HepG2 (cell line): ENCODE data around the gene CDC42EP4. TPM values are rescaled to one million over a fixed set of nuclear protein-coding genes. Genes with fewer than 3 reads are reported as not detected.

Experiments used
- ARID2 ChIP-seq: sonication (generic); formaldehyde crosslinking; IDR thresholded peaks from 2 replicates; pipeline ENCODE4 v1.8.1; 2022; ENCODE audit warnings: mild to moderate bottlenecking, missing genetic modification reagents, borderline replicate concordance
- CC2D1A ChIP-seq: sonication (generic); formaldehyde crosslinking; IDR thresholded peaks from 2 replicates; pipeline ENCODE4 v1.8.1; 2023; ENCODE audit warnings: mild to moderate bottlenecking, missing genetic modification reagents
- CHCHD3 ChIP-seq: sonication (generic); formaldehyde crosslinking; IDR thresholded peaks from 2 replicates; pipeline ENCODE4 v1.8.0; 2022; ENCODE audit warnings: mild to moderate bottlenecking, missing genetic modification reagents, moderate library complexity
- CREM ChIP-seq, 2 experiments: sonication (generic) in 1 of 2; formaldehyde crosslinking in 1 of 2; IDR thresholded peaks; 2 replicates each; pipeline versions ENCODE4 v1.4.0 to v1.6.1; 2016 to 2020; ENCODE audit warnings: antibody characterized with exemption in 1 of 2, mild to moderate bottlenecking in 1 of 2, missing genetic modification reagents in 1 of 2
- DR1 ChIP-seq: sonication (generic); formaldehyde crosslinking; IDR thresholded peaks from 2 replicates; pipeline ENCODE4 v1.8.0; 2021; ENCODE audit warnings: mild to moderate bottlenecking, missing genetic modification reagents, inconsistent platforms
- GTF3A ChIP-seq: sonication (generic); formaldehyde crosslinking; conservative IDR thresholded peaks from 2 replicates; pipeline ENCODE4 v1.4.0; 2020; ENCODE audit warnings: mild to moderate bottlenecking, missing genetic modification reagents
- HNF4G ChIP-seq, 2 experiments: sonication (generic) in 1 of 2; formaldehyde crosslinking in 1 of 2; IDR thresholded peaks; 2 replicates each; pipeline versions ENCODE4 v1.4.0 to v1.6.1; 2011 to 2020; ENCODE audit warnings: borderline replicate concordance in 2 of 2, low read depth in 2 of 2, mild to moderate bottlenecking in 2 of 2, low read length in 1 of 2, missing genetic modification reagents in 1 of 2, moderate library complexity in 1 of 2
- NRL ChIP-seq: sonication (generic); formaldehyde crosslinking; IDR thresholded peaks from 2 replicates; pipeline ENCODE4 v1.5.0; 2020; ENCODE audit warnings: missing genetic modification reagents, mild to moderate bottlenecking, moderate library complexity, borderline replicate concordance
- RFXANK ChIP-seq: IDR thresholded peaks from 2 replicates; pipeline ENCODE4 v1.6.1; 2016
- RORA ChIP-seq: sonication (generic); formaldehyde crosslinking; IDR thresholded peaks from 2 replicates; pipeline ENCODE4 v1.5.0; 2020; ENCODE audit warnings: mild to moderate bottlenecking, missing genetic modification reagents, moderate library complexity
- SIX4 ChIP-seq: sonication (generic); formaldehyde crosslinking; IDR thresholded peaks from 2 replicates; pipeline ENCODE4 v1.4.0; 2020; ENCODE audit warnings: missing genetic modification reagents
- SNAI1 ChIP-seq: sonication (generic); formaldehyde crosslinking; IDR thresholded peaks from 2 replicates; pipeline ENCODE4 v1.5.0; 2020; ENCODE audit warnings: mild to moderate bottlenecking, missing genetic modification reagents, borderline replicate concordance
- ZBTB42 ChIP-seq: sonication (generic); formaldehyde crosslinking; IDR thresholded peaks from 2 replicates; pipeline ENCODE4 v1.5.0; 2020; ENCODE audit warnings: mild to moderate bottlenecking, missing genetic modification reagents
- ZNF253 ChIP-seq: sonication (generic); formaldehyde crosslinking; IDR thresholded peaks from 2 replicates; pipeline ENCODE4 v1.8.0; 2022; ENCODE audit warnings: mild to moderate bottlenecking, missing genetic modification reagents, borderline replicate concordance
- ZNF30 ChIP-seq: sonication (generic); formaldehyde crosslinking; IDR thresholded peaks from 2 replicates; pipeline ENCODE4 v1.5.0; 2020; ENCODE audit warnings: mild to moderate bottlenecking, missing genetic modification reagents
- ZNF569 ChIP-seq: sonication (generic); formaldehyde crosslinking; IDR thresholded peaks from 2 replicates; pipeline ENCODE4 v1.5.0; 2020; ENCODE audit warnings: mild to moderate bottlenecking, missing genetic modification reagents, moderate library complexity, borderline replicate concordance
- ZNF782 ChIP-seq: sonication (generic); formaldehyde crosslinking; IDR thresholded peaks from 2 replicates; pipeline ENCODE4 v1.4.0; 2020; ENCODE audit warnings: missing genetic modification reagents, mild to moderate bottlenecking, borderline replicate concordance
- ZNF879 ChIP-seq: sonication (generic); formaldehyde crosslinking; IDR thresholded peaks from 2 replicates; pipeline ENCODE4 v1.8.1; 2023; ENCODE audit warnings: missing genetic modification reagents
- polyA plus RNA-seq, 8 experiments: library from polyadenylated mRNA; depleted of rRNA in 3 of 8; stranded (reverse) in 7 of 8; unstranded in 1 of 8; fragments of >200 nt; fragmentation: Illumina TruSeq in 4 of 8; extraction: Trizol in 4 of 8; gene quantifications; 2 replicates each; pipeline versions ENCODE4 v1.2.1 to v1.2.3, GENCODE V29; 2011 to 2016; ENCODE audit warnings: low read depth in 4 of 8, missing spikeins in 1 of 8, mixed read lengths in 1 of 8; ENCODE audit not compliant: insufficient read depth in 1 of 8
- total RNA-seq, 5 experiments: library from RNA; depleted of rRNA; stranded (reverse); fragments of >200 nt; fragmentation: Illumina TruSeq; extraction: Trizol; gene quantifications; 2 replicates each; pipeline ENCODE4 v1.2.3, GENCODE V29; 2016; ENCODE audit warnings: low read depth in 1 of 5
- TF ChIP-seq, protein P1 (sequence below): IDR thresholded peaks from 2 replicates; pipeline ENCODE4 v1.6.1; 2016; ENCODE audit warnings: missing compliant biosample characterization, missing genetic modification reagents, borderline replicate concordance
- TF ChIP-seq, protein P2 (sequence below): sonication (generic); formaldehyde crosslinking; IDR thresholded peaks from 2 replicates; pipeline ENCODE4 v1.4.0; 2020; ENCODE audit warnings: mild to moderate bottlenecking, missing genetic modification reagents
- TF ChIP-seq, protein P3 (sequence below): sonication (generic); formaldehyde crosslinking; IDR thresholded peaks from 2 replicates; pipeline ENCODE4 v1.5.1; 2020; ENCODE audit warnings: missing genetic modification reagents, mild to moderate bottlenecking, borderline replicate concordance
- TF ChIP-seq, protein P4 (sequence below): sonication (generic); formaldehyde crosslinking; IDR thresholded peaks from 2 replicates; pipeline ENCODE4 v1.4.0; 2020; ENCODE audit warnings: mild to moderate bottlenecking, missing genetic modification reagents
- TF ChIP-seq, protein P5 (sequence below): conservative IDR thresholded peaks from 2 replicates; pipeline ENCODE4 v1.6.1; 2018; ENCODE audit warnings: missing genetic modification reagents

The CDC42EP4 gene
- total and polyA plus RNA-seq, 2 of the 13 experiments (the other 11 are each of a cell fraction or from before 2014, with no cell fraction given) = 19.0 to 54.0 TPM

DNA sequence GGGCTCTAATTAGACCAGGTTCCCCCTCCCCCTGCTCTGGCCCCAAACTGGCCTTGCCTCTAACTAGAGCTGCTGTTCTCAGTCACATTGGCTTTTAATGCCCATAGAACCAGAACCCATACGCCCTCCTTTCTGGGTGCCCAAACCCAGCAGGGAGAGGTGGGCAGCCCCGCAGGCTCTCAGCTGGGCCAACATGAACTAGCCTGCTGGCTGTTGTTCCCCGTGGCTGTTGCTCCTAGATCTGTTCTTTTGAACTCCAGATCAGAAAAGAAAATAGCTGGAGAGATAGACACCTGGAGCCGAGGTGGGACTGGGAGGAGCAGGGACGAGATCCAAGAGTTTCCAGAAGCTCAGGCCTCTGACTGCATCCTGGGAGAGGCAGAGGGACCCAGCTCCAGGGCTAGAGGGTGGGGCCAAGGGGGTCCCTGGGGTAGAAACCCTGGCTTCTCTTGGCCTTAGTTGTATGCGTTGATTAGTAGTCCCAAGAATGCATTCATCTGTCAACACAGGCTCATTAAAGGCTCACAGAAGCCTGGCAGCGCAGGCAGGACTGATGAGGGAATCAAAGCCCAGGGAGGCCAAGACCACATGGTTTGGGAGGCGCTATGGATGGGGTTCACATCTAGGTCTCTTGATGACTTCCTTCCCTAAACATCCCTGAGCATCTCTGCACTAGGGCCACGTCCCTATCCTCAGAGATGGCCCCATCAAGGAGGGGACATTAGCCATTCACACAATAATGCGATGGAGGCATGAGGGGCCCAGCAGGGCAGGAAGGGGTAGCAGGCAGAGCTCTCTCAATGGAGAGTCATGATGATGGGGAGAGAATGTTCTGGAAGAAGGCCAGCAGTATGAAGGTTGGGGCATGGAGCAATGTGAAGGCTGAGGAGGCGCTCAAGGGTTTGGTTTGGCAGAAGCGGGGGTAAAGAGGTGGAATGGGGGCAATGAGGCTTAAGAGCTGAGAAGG, 48.8 kb downstream of the CDC42EP4 start (continued):
- TF ChIP-seq CREM (IDR thresholded peaks at IDR 0.05) = no peak
- TF ChIP-seq CREM (CRISPR knock-in tag; IDR thresholded peaks at IDR 0.05) = no peak
- TF ChIP-seq RORA = no peak
- TF ChIP-seq, protein P1, sequence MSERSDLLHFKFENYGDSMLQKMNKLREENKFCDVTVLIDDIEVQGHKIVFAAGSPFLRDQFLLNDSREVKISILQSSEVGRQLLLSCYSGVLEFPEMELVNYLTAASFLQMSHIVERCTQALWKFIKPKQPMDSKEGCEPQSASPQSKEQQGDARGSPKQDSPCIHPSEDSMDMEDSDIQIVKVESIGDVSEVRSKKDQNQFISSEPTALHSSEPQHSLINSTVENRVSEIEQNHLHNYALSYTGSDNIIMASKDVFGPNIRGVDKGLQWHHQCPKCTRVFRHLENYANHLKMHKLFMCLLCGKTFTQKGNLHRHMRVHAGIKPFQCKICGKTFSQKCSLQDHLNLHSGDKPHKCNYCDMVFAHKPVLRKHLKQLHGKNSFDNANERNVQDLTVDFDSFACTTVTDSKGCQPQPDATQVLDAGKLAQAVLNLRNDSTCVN (CRISPR knock-in tag) = peak; percentile 36; the same call in 1 of the 2 replicates
- no peak for TF ChIP-seq SIX4 (CRISPR knock-in tag)
- TF ChIP-seq CC2D1A (CRISPR knock-in tag) = no peak
- no peak for TF ChIP-seq CHCHD3 (CRISPR knock-in tag)
- 0 out of 2 replicates have a peak, but pooled peaks have one; percentile 39 for TF ChIP-seq ZBTB42
- TF ChIP-seq ZNF30 = no peak
- TF ChIP-seq SNAI1 (CRISPR knock-in tag) = no peak
- TF ChIP-seq ZNF879 (CRISPR knock-in tag) = no peak
- TF ChIP-seq NRL (CRISPR knock-in tag) = no peak
- no peak for TF ChIP-seq ARID2 (CRISPR knock-in tag)
- TF ChIP-seq RFXANK (CRISPR knock-in tag) = no peak
- no peak for TF ChIP-seq ZNF569 (CRISPR knock-in tag)
- TF ChIP-seq, protein P2, sequence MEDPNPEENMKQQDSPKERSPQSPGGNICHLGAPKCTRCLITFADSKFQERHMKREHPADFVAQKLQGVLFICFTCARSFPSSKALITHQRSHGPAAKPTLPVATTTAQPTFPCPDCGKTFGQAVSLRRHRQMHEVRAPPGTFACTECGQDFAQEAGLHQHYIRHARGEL (CRISPR knock-in tag) = no peak
- no peak for TF ChIP-seq GTF3A
- TF ChIP-seq, protein P3, sequence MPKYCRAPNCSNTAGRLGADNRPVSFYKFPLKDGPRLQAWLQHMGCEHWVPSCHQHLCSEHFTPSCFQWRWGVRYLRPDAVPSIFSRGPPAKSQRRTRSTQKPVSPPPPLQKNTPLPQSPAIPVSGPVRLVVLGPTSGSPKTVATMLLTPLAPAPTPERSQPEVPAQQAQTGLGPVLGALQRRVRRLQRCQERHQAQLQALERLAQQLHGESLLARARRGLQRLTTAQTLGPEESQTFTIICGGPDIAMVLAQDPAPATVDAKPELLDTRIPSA (CRISPR knock-in tag) = no peak
- TF ChIP-seq, protein P4, sequence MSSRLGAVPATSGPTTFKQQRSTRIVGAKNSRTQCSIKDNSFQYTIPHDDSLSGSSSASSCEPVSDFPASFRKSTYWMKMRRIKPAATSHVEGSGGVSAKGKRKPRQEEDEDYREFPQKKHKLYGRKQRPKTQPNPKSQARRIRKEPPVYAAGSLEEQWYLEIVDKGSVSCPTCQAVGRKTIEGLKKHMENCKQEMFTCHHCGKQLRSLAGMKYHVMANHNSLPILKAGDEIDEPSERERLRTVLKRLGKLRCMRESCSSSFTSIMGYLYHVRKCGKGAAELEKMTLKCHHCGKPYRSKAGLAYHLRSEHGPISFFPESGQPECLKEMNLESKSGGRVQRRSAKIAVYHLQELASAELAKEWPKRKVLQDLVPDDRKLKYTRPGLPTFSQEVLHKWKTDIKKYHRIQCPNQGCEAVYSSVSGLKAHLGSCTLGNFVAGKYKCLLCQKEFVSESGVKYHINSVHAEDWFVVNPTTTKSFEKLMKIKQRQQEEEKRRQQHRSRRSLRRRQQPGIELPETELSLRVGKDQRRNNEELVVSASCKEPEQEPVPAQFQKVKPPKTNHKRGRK (CRISPR knock-in tag) = no peak
- no peak for TF ChIP-seq DR1 (CRISPR knock-in tag)
- TF ChIP-seq ZNF253 (CRISPR knock-in tag) = 0 out of 2 replicates have a peak, but pooled peaks have one; percentile 63
- TF ChIP-seq, protein P5, sequence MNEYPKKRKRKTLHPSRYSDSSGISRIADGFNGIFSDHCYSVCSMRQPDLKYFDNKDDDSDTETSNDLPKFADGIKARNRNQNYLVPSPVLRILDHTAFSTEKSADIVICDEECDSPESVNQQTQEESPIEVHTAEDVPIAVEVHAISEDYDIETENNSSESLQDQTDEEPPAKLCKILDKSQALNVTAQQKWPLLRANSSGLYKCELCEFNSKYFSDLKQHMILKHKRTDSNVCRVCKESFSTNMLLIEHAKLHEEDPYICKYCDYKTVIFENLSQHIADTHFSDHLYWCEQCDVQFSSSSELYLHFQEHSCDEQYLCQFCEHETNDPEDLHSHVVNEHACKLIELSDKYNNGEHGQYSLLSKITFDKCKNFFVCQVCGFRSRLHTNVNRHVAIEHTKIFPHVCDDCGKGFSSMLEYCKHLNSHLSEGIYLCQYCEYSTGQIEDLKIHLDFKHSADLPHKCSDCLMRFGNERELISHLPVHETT (CRISPR knock-in tag) = no peak
- TF ChIP-seq HNF4G (IDR thresholded peaks at IDR 0.05; ENCODE audit: borderline replicate concordance, low read depth, low read length) = no peak; the same call in 1 of the 2 replicates
- TF ChIP-seq HNF4G (CRISPR knock-in tag; IDR thresholded peaks at IDR 0.05; ENCODE audit: borderline replicate concordance, low read depth) = 0 out of 2 replicates have a peak, but pooled peaks have one; percentile 41
- TF ChIP-seq ZNF782 (CRISPR knock-in tag) = no peak
